Adrenal gland (tissue), 12 donors: ENCODE data around the gene SLC25A31. TPM values are rescaled to one million over a fixed set of nuclear protein-coding genes. Genes with fewer than 3 reads are reported as not detected.

Experiments
- DNase-seq, 7 donors: peaks; one replicate each; pipeline ENCODE4 v3.0.0-alpha.2; 2019 to 2020
- H3K27ac ChIP-seq, 5 donors: fragments of 200-600 bp; sonication (generic) in 4 of 5; 1 replicate in 3 of 5; 2 replicates in 2 of 5; pipeline versions ENCODE4 v1.5.1 to v1.8.0; 2016 to 2020; ENCODE audit warnings: mild to moderate bottlenecking in 1 of 5
- H3K27me3 ChIP-seq: fragments of 200-600 bp; 2 replicates; pipeline ENCODE4 v1.8.0; 2021
- H3K36me3 ChIP-seq, 2 donors: fragments of 200-600 bp; replicated peaks in 1 of 2; 1 replicate in 1 of 2; 2 replicates in 1 of 2; pipeline versions ENCODE4 v1.5.1 to v1.8.0; 2018 to 2022
- H3K4me1 ChIP-seq, 2 donors: fragments of 200-600 bp; replicated peaks in 1 of 2; 1 replicate in 1 of 2; 2 replicates in 1 of 2; pipeline versions ENCODE4 v1.5.1 to v1.8.0; 2018 to 2021
- H3K4me3 ChIP-seq, 4 donors: fragments of 200-600 bp; sonication (generic) in 3 of 4; one replicate each; pipeline ENCODE4 v1.5.1; 2016 to 2018
- H3K9me3 ChIP-seq, 3 donors: fragments of 200-600 bp; sonication (generic) in 1 of 3; replicated peaks in 1 of 3; 1 replicate in 2 of 3; 2 replicates in 1 of 3; pipeline versions ENCODE4 v1.5.1 to v1.8.0; 2016 to 2021
- CTCF ChIP-seq, 6 experiments: fragments of 450-650 bp in 4 of 6; fragments of 200-600 bp in 2 of 6; sonication (generic) in 1 of 6; IDR thresholded peaks; 1 replicate in 5 of 6; 2 replicates in 1 of 6; pipeline versions ENCODE4 v1.5.1 to v1.8.0; 2016 to 2021; ENCODE audit warnings: antibody characterized with exemption in 6 of 6, mild to moderate bottlenecking in 2 of 6, moderate library complexity in 1 of 6
- POLR2A ChIP-seq, 2 donors: fragments of 450-650 bp; IDR thresholded peaks; one replicate each; pipeline ENCODE4 v1.6.1; 2017; ENCODE audit warnings: antibody characterized with exemption in 2 of 2, mild to moderate bottlenecking in 2 of 2, moderate library complexity in 1 of 2
- WGBS, 4 donors: extraction: QIAGEN DNeasy Blood & Tissue Kit in 2 of 4; methylation state at CpG; one replicate each; pipeline versions ENCODE4 v1.1.5 to v1.1.7; 2013 to 2017; 5-methylcytosine and 5-hydroxymethylcytosine counted together
- intact Hi-C, 2 donors: fragments of 100-400 bp; cut with DNase I; formaldehyde crosslinking; loops; one replicate each; pipeline versions ENCODE4 v1.14.1 to v1.15.0; 2022 to 2023
- polyA plus RNA-seq, 3 donors: library from polyadenylated mRNA; stranded (reverse); fragments of 200-250 nt in 2 of 3; fragments of 350-450 nt in 1 of 3; fragmentation: Illumina TruSeq in 1 of 3; extraction: RNeasy Lipid Tissue Mini Kit (QIAGEN cat#74804) in 1 of 3; gene quantifications; one replicate each; pipeline ENCODE4 v1.2.3, GENCODE V29; 2013 to 2014
- total RNA-seq, 9 donors: library from RNA; depleted of rRNA in 4 of 9; stranded (reverse); fragments of >200 nt in 4 of 9; fragments of 120-200 nt in 1 of 9; fragmentation: NEBNext Ultra II Directional in 1 of 9; extraction: Animal tissue kit (Norgen Biotek cat#: 25700) in 1 of 9; gene quantifications; one replicate each; pipeline versions ENCODE4 v1.1.0 to v1.2.4, GENCODE V29; 2013 to 2023
- donor health status: healthy with polysubstance abuse.
- donor health status: Bipolar disorder and iron deficiency.
- donor health status: DM: yes; HTN: yes; CAD: no.
- donor health status: DM: no; HTN: no; CAD: no.
- donor health status: DM: no; HTN: no; CAD: no.
- donor health status: DM: yes; HTN: yes; CAD: no.

Gene SLC25A31
- total and polyA plus RNA-seq, 12 donors: not detected

- DNase-seq: peak; percentile 78 to 92 (median 89)
- peak overlapping the region; percentile 56 to 92 (median 71) for H3K4me3 ChIP-seq
- intact Hi-C loops: no loop called here
- no peaks in the 10 kb centered on the region for H3K36me3 ChIP-seq
- TF ChIP-seq POLR2A (IDR thresholded peaks at IDR 0.05) (peak; percentile 27 to 88), CTCF (IDR thresholded peaks at IDR 0.05) (no peak)
- 6 to 21% (median 9%) methylated on average over 23 to 25 of the region's 25 CpGs for WGBS, 4 donors
- no peaks in the 10 kb centered on the region for H3K27me3 ChIP-seq
- H3K4me1 ChIP-seq: peaks cover 0 to 5% of the 10 kb centered on the region in 2 donors
- H3K27ac ChIP-seq: peak overlapping the region; percentile 80 to 96 (median 91)
- no peaks in the 10 kb centered on the region for H3K9me3 ChIP-seq
These were observed 53.0 kb downstream of the SLC25A31 start for GRCh38 chr4:127783026-127783769.

GRCh38 chr4:127783955-127784770 is 54.0 kb downstream of the SLC25A31 start:
- peak overlapping the region; percentile 80 to 96 (median 91) for H3K27ac ChIP-seq
- H3K4me3 ChIP-seq: peak overlapping the region in 3 of 4 donors; percentile 7 to 74 (median 68)
- H3K27me3 ChIP-seq: no peaks in the 10 kb centered on the region
- peak in 2 of 7 donors; percentile 7 to 8 for DNase-seq
- H3K9me3 ChIP-seq: no peaks in the 10 kb centered on the region
- WGBS, 4 donors: 44 to 63% (median 54%) methylated on average over 9 of the region's 9 CpGs
- TF ChIP-seq POLR2A (IDR thresholded peaks at IDR 0.05) (no peak), CTCF (IDR thresholded peaks at IDR 0.05) (no peak)
- H3K4me1 ChIP-seq: peaks cover 0 to 5% of the 10 kb centered on the region in 2 donors
- no peaks in the 10 kb centered on the region for H3K36me3 ChIP-seq
- intact Hi-C loops: no loop called here

- Histone ChIP-seq H3K27ac (no peak overlapping the region), H3K4me3 (no peak overlapping the region), H3K4me1 (peaks cover 0 to 1% of the 10 kb centered on the region in 2 donors), H3K9me3 (no peaks in the 10 kb centered on the region), H3K27me3 (no peaks in the 10 kb centered on the region), H3K36me3 (no peaks in the 10 kb centered on the region)
- no peak for DNase-seq
- WGBS, 4 donors: 74 to 85% (median 77%) methylated on average over 2 of the region's 2 CpGs
- TF ChIP-seq POLR2A (IDR thresholded peaks at IDR 0.05): no peak
- TF ChIP-seq CTCF (IDR thresholded peaks at IDR 0.05): peak in 3 of 6 experiments; percentile 16 to 34 (median 23)
- intact Hi-C loops: no loop called here
These were observed 58.3 kb downstream of the SLC25A31 start for GRCh38 chr4:127788517-127788916.

GRCh38 chr4:127791391-127791790 is 61.2 kb downstream of the SLC25A31 start:
- no peak overlapping the region for H3K4me3 ChIP-seq
- H3K36me3 ChIP-seq: no peaks in the 10 kb centered on the region
- WGBS, 4 donors: 73 to 92% (median 83%) methylated on average over 1 of the region's 1 CpG
- no peak for DNase-seq
- no peaks in the 10 kb centered on the region for H3K9me3 ChIP-seq
- no peak overlapping the region for H3K27ac ChIP-seq
- no peak for TF ChIP-seq CTCF (IDR thresholded peaks at IDR 0.05)
- no peak for TF ChIP-seq POLR2A (IDR thresholded peaks at IDR 0.05)
- intact Hi-C loops: no loop called here
- H3K27me3 ChIP-seq: no peaks in the 10 kb centered on the region
- peaks cover 4 to 6% of the 10 kb centered on the region in 2 donors for H3K4me1 ChIP-seq
